Fibroblast of skin of right biceps (primary cell): ENCODE measurements around the gene ANKFY1.
"Not testable (repeated sequence)": the region's sequence is repeated elsewhere in the genome, so short reads cannot be mapped to it uniquely, and the experiment has no call there.

Source experiments
- DNase-seq: peaks from one replicate; pipeline ENCODE4 v3.0.0-alpha.2; 2013

Gene ANKFY1

DNA sequence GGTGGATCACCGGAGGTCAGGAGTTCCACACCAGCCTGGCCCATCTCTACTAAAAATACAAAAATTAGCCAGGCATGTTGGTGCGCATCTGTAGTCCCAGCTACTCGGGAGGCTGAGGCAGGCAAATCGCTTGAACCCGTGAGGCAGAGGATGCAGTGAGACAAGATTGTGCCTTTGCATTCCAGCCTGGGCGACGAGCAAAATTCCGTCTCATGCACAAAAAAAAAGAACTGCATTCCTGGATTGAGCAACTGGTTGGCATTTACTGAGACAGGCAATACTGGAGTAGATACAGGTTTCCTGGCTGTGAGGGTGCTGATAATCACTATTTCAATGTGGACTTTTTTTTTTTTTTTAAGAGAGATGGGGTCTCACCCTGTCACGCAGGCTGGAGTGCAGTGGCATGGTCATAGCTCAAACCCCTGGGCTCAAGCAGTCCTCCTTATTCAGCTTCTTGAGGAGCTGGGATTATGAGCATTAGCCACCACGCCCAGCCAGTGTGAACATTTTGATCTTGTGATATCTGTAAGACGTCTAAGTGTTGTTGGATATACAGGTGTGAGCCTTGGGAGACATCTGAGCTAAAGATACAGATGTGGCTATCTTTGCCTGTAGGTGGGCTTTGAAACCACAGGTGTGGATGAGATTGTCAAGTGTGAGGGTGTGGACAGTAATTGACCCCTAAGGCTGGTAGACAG is 115.0 kb downstream of the ANKFY1 start:
- DNase-seq: no peak

- no peak for DNase-seq
These were observed 115.9 kb downstream of the ANKFY1 start for GRCh38 chr17:4147751-4148310.

DNA sequence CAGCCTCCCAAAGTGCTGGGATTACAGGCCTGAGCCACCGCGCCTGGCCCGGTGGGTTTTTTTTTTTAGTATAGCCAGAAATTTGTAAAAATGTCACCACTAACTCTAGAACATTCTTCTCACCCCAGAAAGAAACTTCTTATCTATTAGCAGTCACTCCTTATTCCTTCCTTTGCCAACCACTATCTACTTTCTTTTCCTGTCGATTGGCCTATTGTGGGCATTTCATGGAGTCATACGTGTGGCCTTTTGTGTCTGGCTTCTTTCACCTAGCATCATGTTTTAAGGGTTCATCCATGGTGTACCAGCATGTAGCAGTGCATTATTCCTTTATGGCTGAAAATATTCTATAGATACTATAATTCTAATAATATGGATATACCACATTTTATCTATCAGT is 117.1 kb downstream of the ANKFY1 start:
- no peak for DNase-seq

GRCh38 chr17:4144422-4144747 is 119.4 kb downstream of the ANKFY1 start:
- DNase-seq: no peak

GRCh38 chr17:4143563-4144421 is 120.0 kb downstream of the ANKFY1 start:
- DNase-seq: peak; percentile 93

DNA sequence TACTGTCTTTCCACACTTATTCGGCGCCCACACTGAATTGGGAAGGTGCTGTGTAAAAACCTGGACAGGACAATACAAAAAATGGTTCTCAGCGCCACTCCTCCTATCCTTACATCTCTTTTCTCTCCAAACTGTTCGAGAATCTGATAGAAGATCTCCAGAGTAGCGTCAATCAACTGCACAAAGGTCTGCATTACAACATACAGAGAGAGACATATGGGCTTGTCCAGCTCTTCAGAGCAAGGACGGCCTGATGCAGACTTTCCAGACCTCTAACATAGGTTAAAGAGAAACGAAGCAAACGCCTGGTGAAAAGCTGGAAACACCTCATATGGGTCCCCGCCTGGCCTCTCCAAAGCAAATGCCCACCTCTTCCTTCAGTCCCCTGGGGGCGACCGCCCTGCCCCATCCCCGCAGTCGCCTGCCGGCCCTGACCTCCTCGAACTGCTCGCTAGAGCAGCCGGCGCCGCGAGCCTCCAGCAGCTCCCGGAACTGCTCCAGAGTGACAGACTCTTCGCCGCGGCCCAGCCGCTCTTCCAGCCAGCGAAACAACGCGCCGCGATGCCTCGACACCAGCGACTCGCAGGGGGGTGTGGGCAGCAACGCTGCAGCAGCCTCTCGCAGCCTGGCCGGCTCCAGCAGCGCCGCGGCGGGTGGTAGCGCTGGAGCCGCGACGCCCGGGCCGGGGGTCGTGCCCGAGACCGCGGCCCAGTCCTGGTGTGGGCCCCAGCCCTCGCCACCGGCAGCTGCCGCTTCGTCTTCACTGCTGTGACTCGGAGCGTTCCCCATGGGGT is 121.5 kb downstream of the ANKFY1 start:
- peak; percentile 12 for DNase-seq

GRCh38 chr17:4140125-4140524 is 123.7 kb downstream of the ANKFY1 start:
- DNase-seq: no peak

DNA sequence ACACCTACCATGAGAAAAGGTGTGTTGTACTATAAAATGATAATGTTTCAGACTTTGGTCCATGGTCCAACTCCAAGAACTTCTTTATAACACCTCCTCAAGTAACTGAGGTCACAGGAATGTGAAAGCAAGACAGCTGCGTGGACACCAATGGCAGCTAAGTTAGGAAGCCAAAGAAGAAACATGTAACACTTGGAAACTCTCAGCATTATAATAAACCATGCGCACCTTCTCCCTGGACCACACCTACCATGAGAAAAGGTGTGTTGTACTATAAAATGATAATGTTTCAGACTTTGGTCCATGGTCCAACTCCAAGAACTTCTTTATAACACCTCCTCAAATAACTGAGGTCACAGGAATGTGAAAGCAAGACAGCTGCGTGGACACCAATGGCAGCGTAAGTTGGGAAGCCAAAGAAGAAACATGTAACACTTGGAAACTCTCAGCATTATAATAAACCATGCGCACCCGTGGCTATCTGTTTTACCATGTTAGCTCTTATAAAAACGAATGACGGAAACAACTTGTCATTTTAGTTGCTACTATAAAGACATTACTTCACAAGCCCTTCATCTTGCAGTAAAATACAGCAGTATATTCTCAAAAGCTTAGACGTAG is 124.8 kb downstream of the ANKFY1 start:
- not testable (repeated sequence) for DNase-seq

- DNase-seq: no peak
These were observed 127.4 kb downstream of the ANKFY1 start for GRCh38 chr17:4136373-4136772.

DNA sequence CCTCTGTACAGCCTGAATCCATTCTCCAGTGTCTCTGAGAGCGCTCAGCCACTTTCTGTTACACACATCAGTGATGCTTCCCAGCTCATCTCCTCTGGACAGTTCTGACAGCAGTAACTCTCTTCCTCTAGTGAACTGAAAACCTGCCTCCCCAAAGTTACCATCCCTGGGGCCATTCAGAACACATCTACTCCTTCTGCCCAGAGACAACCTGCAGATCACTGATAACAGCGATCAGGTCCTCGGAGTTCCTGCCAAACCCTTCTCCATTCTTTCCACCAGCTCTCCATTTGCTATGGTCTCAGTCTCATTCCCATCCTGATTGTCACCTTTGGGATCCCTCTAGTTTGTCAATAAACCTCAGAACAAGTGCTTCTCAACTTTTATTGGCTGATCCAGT is 128.3 kb downstream of the ANKFY1 start:
- DNase-seq: no peak

DNA sequence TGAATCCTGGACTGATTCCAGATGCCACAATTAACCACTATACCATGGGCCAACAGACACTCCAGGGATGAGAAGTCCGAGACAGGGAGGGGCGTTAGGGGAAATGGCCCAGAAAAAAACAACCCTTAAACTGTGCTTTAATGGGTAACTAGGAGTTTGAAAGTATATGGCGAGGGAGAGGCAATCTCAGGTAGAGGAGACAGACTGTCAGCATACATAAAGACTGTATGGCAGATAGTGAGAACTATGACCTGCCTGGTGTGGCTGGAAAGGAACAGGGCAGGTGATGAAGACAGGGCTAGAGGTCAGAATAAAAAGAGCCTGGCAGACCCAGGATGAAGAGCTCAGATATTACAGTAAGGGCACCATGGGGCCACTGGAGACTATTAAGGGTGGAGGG is 129.1 kb downstream of the ANKFY1 start:
- no peak for DNase-seq

DNA sequence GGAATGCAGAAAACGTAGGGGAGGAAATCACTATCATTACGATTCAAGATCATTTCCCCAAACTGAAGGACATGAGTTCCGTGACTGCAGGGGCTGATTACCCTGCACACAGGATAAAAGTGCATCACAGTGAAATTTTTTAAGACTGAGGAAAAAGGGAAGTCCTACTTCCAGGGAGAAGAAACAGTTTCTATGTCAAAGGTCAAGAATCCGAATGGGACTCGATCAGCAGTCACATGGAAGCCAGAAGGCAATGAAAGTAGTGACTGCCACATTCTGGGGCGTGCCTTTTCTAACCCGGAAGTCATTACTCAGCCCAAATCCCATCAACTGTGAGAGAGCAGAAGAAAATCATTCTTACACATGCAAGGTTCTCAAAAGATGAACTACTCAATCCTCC is 133.1 kb downstream of the ANKFY1 start:
- DNase-seq: peak; percentile 56

DNA sequence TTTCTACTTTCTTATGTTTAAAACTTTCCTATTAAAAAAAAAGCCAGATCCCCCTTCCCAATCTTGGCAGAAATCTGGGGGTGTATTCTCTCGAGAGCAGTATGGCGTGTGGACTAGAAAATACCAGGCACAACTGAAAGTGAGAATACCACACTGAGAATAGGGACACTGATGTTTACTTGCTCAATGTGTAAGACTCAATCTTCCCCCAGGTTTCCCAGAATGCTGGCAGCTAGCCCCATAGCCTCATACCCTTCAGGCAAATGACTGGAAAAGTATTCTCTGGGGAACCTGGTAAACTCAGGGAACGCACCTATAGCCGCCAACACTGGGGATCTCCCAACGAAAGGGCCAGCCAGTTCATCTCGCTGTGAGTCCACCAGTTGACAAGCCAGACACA is 136.2 kb downstream of the ANKFY1 start:
- no peak for DNase-seq

DNA sequence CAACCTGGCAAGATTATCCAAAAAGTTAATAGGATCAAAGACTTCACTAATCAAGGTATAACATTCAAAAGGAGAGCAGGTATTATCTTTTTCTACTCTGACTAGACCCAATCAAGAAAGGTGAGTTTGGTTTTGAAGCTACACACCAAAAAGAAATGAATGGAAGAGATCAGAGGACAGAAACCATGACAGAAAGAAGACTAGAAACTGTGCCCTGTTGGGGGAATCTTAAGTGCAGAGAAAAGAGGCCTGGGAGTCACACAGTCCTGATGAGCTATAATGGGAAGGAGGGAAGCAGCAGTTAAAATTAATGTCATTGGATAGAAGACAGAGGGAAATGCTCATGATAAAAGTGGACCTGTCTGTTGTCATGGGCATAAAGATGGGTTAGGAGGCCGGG is 138.2 kb downstream of the ANKFY1 start:
- no peak for DNase-seq

GRCh38 chr17:4124999-4125398 is 138.8 kb downstream of the ANKFY1 start:
- no peak for DNase-seq

GRCh38 chr17:4120332-4120731 is 143.4 kb downstream of the ANKFY1 start:
- DNase-seq: no peak

GRCh38 chr17:4119299-4119698 is 144.5 kb downstream of the ANKFY1 start:
- DNase-seq: no peak

GRCh38 chr17:4118015-4118743 is 145.6 kb downstream of the ANKFY1 start:
- no peak for DNase-seq

- DNase-seq: no peak
These were observed 147.3 kb downstream of the ANKFY1 start for GRCh38 chr17:4116516-4116915.
